CD8-positive, alpha-beta memory T cell (primary cell): Measurements from ENCODE around the gene FBXL13. TPM values are rescaled to one million over a fixed set of nuclear protein-coding genes. Genes with fewer than 3 reads are reported as not detected.

ENCODE experiments used
- CTCF ChIA-PET: fragments of 350-600 bp; sonication (Branson Sonifier 250); formaldehyde crosslinking; loops from one replicate; lab custom pipeline; 2021; ENCODE audit warnings: antibody characterized with exemption; lab: Charles Lee
- POLR2A ChIA-PET: fragments of 350-600 bp; sonication (Branson Sonifier 250); formaldehyde crosslinking; loops from one replicate; lab custom pipeline; 2021; ENCODE audit warnings: antibody characterized with exemption; lab: Charles Lee
- DNase-seq, 5 donors: peaks; one replicate each; pipeline versions ENCODE4 v3.0.0 to v3.0.0-alpha.2; 2020 to 2022; ENCODE audit warnings: mixed read lengths in 1 of 5
- H3K27ac ChIP-seq: one replicate; pipeline ENCODE4 v1.7.0; 2013; ENCODE audit warnings: low read depth, mild to moderate bottlenecking, low read length, moderate library complexity
- H3K27me3 ChIP-seq: 2 replicates; pipeline ENCODE4 v1.7.0; 2013; ENCODE audit warnings: low read length, mild to moderate bottlenecking; ENCODE audit not compliant: insufficient read depth, poor library complexity, severe bottlenecking
- H3K36me3 ChIP-seq: 2 replicates; pipeline ENCODE4 v1.7.0; 2013; ENCODE audit warnings: mild to moderate bottlenecking, low read length, moderate library complexity; ENCODE audit not compliant: insufficient read depth
- H3K4me1 ChIP-seq: 2 replicates; pipeline ENCODE4 v1.7.0; 2013; ENCODE audit warnings: mild to moderate bottlenecking, low read length, moderate library complexity; ENCODE audit not compliant: insufficient read depth
- H3K4me3 ChIP-seq: 2 replicates; pipeline ENCODE4 v1.7.0; 2013; ENCODE audit warnings: mild to moderate bottlenecking, low read length
- H3K9me3 ChIP-seq: 2 replicates; pipeline ENCODE4 v1.7.0; 2013; ENCODE audit warnings: mild to moderate bottlenecking, low read length
- H3K27ac Mint-ChIP-seq, 8 donors: one replicate each; pipeline ENCODE4 v1.8.0; 2020 to 2021; ENCODE audit warnings: mixed read lengths in 8 of 8, mild to moderate bottlenecking in 6 of 8, inconsistent platforms in 3 of 8, moderate library complexity in 3 of 8
- H3K27me3 Mint-ChIP-seq, 2 donors: one replicate each; pipeline ENCODE4 v1.8.0; 2020 to 2021; ENCODE audit warnings: mixed read lengths in 2 of 2, mild to moderate bottlenecking in 1 of 2, moderate library complexity in 1 of 2
- H3K36me3 Mint-ChIP-seq, 3 donors: one replicate each; pipeline ENCODE4 v1.8.0; 2020 to 2021; ENCODE audit warnings: mixed read lengths in 3 of 3, inconsistent platforms in 1 of 3, mild to moderate bottlenecking in 1 of 3
- H3K4me1 Mint-ChIP-seq, 3 donors: one replicate each; pipeline ENCODE4 v1.8.0; 2020 to 2021; ENCODE audit warnings: mixed read lengths in 3 of 3, inconsistent platforms in 1 of 3, mild to moderate bottlenecking in 1 of 3
- H3K4me3 Mint-ChIP-seq, 7 donors: one replicate each; pipeline ENCODE4 v1.8.0; 2020 to 2021; ENCODE audit warnings: mixed read lengths in 7 of 7, mild to moderate bottlenecking in 6 of 7, moderate library complexity in 4 of 7, inconsistent platforms in 2 of 7
- H3K9me3 Mint-ChIP-seq, 5 donors: one replicate each; pipeline ENCODE4 v1.8.0; 2020 to 2022; ENCODE audit warnings: mixed read lengths in 5 of 5, mild to moderate bottlenecking in 3 of 5, moderate library complexity in 2 of 5, inconsistent platforms in 1 of 5
- polyA plus RNA-seq: library from polyadenylated mRNA; unstranded; fragments of 300-500 nt; fragmentation: Illumina TruSeq; gene quantifications from one replicate; pipeline ENCODE4 v1.2.3, GENCODE V29; 2021
- total RNA-seq, 2 experiments: library from RNA; stranded (reverse); gene quantifications; one replicate each; pipeline ENCODE4 v1.2.3, GENCODE V29; 2021

FBXL13 gene
- total and polyA plus RNA-seq, 3 experiments from 2014 or later: 0.43 to 0.66 (median 0.62) TPM

DNA sequence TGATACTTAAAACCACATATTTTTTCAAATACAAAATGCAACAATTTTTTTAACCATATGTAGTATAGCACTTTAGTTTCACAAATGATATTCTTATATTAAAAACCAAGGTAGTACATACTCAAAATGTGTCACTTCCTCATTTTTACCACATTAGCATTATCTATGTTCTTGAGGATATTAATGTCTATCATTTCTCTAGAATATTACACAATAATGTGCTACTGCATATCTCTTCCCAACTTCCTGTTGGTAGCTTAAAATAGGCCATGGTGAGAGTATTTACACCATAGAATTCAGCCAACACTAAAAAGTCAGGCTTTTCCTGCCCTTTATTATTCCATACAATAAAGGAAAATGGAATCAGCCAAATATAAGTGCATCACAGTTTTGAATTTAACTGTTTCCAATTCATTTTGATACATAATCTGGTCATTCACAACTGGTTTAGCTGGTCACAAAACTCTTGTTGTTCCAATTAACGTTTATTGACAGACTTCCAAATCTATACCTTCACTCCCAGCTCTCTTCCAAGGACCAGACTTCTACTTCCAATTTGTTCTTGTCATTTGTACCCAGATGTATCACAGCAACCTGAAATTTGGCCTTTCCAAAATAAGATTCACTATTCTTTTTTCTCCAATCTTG is 181.8 kb downstream of the FBXL13 start:
- H3K9me3 Mint-ChIP-seq: no peaks in the 10 kb centered on the region
- Histone ChIP-seq H3K27ac (no peak overlapping the region), H3K4me3 (no peak overlapping the region), H3K9me3 (no peaks in the 10 kb centered on the region), H3K27me3 (no peaks in the 10 kb centered on the region), H3K4me1 (no peaks in the 10 kb centered on the region), H3K36me3 (no peaks in the 10 kb centered on the region)
- H3K4me1 Mint-ChIP-seq: no peaks in the 10 kb centered on the region
- H3K4me3 Mint-ChIP-seq: no peak overlapping the region
- no peak for DNase-seq
- H3K27me3 Mint-ChIP-seq: peaks cover 7 to 9% of the 10 kb centered on the region in 2 donors
- H3K36me3 Mint-ChIP-seq: no peaks in the 10 kb centered on the region
- no peak overlapping the region for H3K27ac Mint-ChIP-seq
- POLR2A ChIA-PET: no interaction called here
- CTCF ChIA-PET: no interaction called here

DNA sequence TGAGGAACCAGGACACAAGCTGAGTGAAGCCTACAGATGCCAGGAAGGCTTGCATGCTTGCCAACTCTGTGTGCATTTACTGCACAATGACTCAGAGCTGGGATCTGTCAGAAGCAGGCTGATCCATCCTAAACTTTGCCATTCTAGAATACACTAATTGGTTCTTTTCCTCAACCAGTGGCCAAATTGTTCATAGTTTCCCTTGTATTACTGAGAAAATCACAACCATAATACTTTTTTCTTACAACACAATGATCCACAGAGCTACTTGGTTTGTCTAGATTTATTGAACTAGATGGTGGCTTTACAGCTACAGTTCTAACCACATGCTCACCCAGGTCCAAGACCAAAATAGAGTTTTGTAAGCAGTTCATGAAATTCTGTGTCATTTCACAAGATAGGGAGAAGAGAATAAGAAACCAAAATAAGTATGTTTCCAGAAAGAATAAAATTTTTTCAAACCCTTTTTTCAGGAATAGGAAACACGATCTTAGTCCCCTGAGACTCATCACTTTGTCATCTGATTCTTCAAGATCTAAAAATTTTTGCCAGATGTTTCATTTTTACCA is 182.8 kb downstream of the FBXL13 start:
- CTCF ChIA-PET: no interaction called here
- Mint-ChIP-seq H3K27ac (no peak overlapping the region), H3K36me3 (no peaks in the 10 kb centered on the region), H3K4me1 (no peaks in the 10 kb centered on the region), H3K9me3 (no peaks in the 10 kb centered on the region), H3K4me3 (no peak overlapping the region), H3K27me3 (peaks cover 7 to 9% of the 10 kb centered on the region in 2 donors)
- DNase-seq: no peak
- Histone ChIP-seq H3K27ac (no peak overlapping the region), H3K4me1 (no peaks in the 10 kb centered on the region), H3K27me3 (no peaks in the 10 kb centered on the region), H3K4me3 (no peak overlapping the region), H3K36me3 (no peaks in the 10 kb centered on the region), H3K9me3 (no peaks in the 10 kb centered on the region)
- POLR2A ChIA-PET: no interaction called here

DNA sequence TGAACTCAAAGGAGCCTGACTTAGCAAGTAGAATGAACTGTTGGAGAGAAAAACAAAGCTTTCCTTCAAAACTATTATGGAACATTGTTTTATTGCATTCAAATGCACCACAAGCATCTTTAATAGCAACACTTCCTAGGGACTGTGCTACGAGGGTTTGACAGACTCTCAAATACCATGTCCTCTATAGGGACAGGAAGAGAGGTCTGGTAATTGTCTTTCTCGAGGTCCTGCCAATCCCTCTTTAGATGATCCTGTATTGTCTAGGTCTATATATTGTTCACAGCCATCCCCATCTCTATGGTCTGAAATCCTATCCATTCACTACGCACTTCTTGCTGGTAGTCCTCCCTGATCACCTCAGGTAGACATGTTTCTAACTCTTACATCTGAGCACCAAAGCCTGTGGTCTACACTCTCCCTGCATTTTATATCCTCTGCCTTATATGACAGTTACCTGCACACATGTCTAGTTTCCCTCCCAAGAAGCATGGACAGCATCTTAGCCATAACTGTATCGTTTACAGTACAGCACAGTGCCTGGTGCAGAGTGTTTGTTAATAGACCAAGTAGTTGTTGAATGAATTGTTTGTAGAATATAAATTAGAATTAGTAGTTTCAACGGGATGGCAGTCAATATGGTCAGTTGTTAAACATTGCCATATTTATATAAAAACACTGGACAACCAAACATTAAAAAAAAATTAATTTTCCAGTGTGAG is 183.5 kb downstream of the FBXL13 start:
- H3K36me3 ChIP-seq: no peaks in the 10 kb centered on the region
- H3K4me3 ChIP-seq: no peak overlapping the region
- DNase-seq: no peak
- Mint-ChIP-seq H3K9me3 (no peaks in the 10 kb centered on the region), H3K4me3 (no peak overlapping the region), H3K4me1 (no peaks in the 10 kb centered on the region), H3K36me3 (no peaks in the 10 kb centered on the region), H3K27ac (no peak overlapping the region), H3K27me3 (peaks cover 5 to 9% of the 10 kb centered on the region in 2 donors)
- H3K4me1 ChIP-seq: no peaks in the 10 kb centered on the region
- ChIA-PET POLR2A (no interaction called here), CTCF (no interaction called here)
- H3K27ac ChIP-seq: no peak overlapping the region
- no peaks in the 10 kb centered on the region for H3K9me3 ChIP-seq
- H3K27me3 ChIP-seq: no peaks in the 10 kb centered on the region

DNA sequence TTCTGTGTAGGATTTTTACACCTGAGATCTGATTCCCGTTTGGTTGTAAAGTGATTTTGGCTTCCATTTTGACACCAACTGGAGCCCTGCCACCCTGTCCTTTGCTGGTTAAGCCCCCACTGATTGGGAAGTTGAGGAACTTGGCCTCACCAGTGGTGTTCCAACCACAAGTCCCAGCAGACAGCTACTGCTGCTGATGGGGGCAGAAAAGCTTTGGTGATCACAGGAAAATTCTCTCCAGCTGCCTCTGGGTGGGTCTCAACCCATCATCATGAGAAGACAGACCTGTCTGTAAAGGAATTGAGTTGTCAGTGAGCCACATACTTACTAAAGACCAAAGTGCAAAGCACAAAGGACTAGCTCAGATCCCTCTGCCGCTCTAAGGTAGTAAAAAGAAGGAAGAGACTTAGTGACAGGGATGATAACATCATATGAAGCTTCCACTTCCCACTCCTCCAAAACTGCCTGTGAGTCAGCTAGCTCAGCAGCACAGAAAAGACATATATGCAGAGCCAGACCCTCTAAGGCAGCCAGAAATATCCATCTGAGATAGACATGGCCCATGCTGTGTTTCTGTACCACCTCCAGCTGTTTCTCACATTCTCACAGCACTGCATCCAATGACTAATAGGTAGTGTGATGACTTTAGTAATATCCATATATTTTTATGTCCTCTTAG is 184.2 kb downstream of the FBXL13 start:
- no peaks in the 10 kb centered on the region for H3K9me3 ChIP-seq
- CTCF ChIA-PET: interaction anchor here (0.6 kb wide), 1 partner anchor 8 kb away, joined by 3 read pairs; no protein-coding TSS in a partner anchor
- DNase-seq: no peak

DNA sequence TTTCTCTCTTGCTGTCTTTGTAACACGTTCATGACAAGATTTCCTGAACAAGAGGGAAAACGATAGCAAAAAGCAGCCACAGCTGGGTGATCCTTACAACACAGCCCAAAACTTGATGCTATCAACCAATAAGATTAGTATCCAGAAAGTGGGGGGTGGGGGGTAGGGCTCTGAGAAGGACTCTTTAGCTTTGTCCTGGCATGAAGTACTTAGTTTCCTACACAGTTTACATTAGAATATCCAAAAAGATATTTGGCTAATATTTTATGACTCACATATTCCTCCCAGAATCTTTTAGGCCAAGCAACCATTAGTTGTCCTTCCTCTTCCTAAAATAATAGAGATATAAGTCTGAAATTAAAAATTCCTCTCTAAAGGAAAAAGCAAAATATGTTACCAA is 184.7 kb downstream of the FBXL13 start:
- H3K27me3 Mint-ChIP-seq: peaks cover 3 to 9% of the 10 kb centered on the region in 2 donors
- Histone ChIP-seq H3K36me3 (no peaks in the 10 kb centered on the region), H3K27me3 (no peaks in the 10 kb centered on the region), H3K27ac (no peak overlapping the region), H3K4me1 (no peaks in the 10 kb centered on the region), H3K9me3 (no peaks in the 10 kb centered on the region), H3K4me3 (no peak overlapping the region)
- no peak overlapping the region for H3K27ac Mint-ChIP-seq
- H3K9me3 Mint-ChIP-seq: no peaks in the 10 kb centered on the region
- POLR2A ChIA-PET: no interaction called here
- H3K4me3 Mint-ChIP-seq: no peak overlapping the region
- CTCF ChIA-PET: interaction anchor here (0.6 kb wide), 1 partner anchor 8 kb away, joined by 3 read pairs; no protein-coding TSS in a partner anchor
- no peaks in the 10 kb centered on the region for H3K36me3 Mint-ChIP-seq
- H3K4me1 Mint-ChIP-seq: no peaks in the 10 kb centered on the region
- DNase-seq: no peak

More for the DNA sequence above, 184.2 kb downstream of the FBXL13 start:
- Histone ChIP-seq H3K4me3 (no peak overlapping the region), H3K4me1 (no peaks in the 10 kb centered on the region), H3K27ac (no peak overlapping the region), H3K27me3 (no peaks in the 10 kb centered on the region), H3K36me3 (no peaks in the 10 kb centered on the region)
- H3K4me1 Mint-ChIP-seq: no peaks in the 10 kb centered on the region
- peaks cover 3 to 9% of the 10 kb centered on the region in 2 donors for H3K27me3 Mint-ChIP-seq
- H3K9me3 Mint-ChIP-seq: no peaks in the 10 kb centered on the region
- POLR2A ChIA-PET: no interaction called here
- no peak overlapping the region for H3K4me3 Mint-ChIP-seq
- H3K27ac Mint-ChIP-seq: no peak overlapping the region
- H3K36me3 Mint-ChIP-seq: no peaks in the 10 kb centered on the region

DNA sequence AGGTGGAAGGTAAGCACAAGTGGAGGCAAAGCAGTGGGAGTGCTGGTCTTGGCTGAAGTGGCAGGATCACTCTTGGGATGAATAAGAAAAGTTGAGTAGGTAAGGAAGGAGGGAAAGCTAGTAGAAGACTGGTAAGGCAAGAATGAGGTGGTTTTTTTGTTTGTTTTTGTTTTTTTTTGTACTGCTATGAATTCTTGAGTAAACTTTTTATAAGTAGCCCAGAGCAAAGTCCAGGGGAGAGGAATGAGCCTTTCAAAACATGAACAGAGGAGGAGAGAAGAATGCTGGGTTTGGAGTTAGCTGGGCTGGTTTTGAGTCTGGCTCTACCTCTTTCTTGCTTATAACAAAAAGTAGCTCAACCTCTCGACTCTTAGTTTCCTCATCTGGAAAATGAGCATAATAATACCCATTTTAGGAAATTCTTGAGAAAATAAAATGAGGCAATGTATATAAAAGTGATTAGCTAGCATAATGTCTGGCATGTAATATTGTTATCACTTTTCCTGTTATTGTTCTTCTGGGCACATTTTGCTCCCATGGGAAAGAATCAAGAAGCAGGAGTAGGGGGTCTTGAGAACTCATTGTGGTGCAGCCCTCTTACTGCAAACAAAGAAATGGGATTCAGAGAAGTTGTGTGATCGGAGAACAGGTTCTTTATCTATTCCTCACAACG is 185.9 kb downstream of the FBXL13 start:
- ChIA-PET CTCF (no interaction called here), POLR2A (no interaction called here)
- DNase-seq: no peak
- Histone ChIP-seq H3K36me3 (no peaks in the 10 kb centered on the region), H3K27me3 (no peaks in the 10 kb centered on the region), H3K4me1 (no peaks in the 10 kb centered on the region), H3K27ac (no peak overlapping the region), H3K4me3 (no peak overlapping the region), H3K9me3 (no peaks in the 10 kb centered on the region)
- H3K9me3 Mint-ChIP-seq: no peaks in the 10 kb centered on the region
- H3K4me3 Mint-ChIP-seq: no peak overlapping the region
- H3K4me1 Mint-ChIP-seq: no peaks in the 10 kb centered on the region
- H3K27me3 Mint-ChIP-seq: peaks cover 3 to 9% of the 10 kb centered on the region in 2 donors
- no peaks in the 10 kb centered on the region for H3K36me3 Mint-ChIP-seq
- no peak overlapping the region for H3K27ac Mint-ChIP-seq

DNA sequence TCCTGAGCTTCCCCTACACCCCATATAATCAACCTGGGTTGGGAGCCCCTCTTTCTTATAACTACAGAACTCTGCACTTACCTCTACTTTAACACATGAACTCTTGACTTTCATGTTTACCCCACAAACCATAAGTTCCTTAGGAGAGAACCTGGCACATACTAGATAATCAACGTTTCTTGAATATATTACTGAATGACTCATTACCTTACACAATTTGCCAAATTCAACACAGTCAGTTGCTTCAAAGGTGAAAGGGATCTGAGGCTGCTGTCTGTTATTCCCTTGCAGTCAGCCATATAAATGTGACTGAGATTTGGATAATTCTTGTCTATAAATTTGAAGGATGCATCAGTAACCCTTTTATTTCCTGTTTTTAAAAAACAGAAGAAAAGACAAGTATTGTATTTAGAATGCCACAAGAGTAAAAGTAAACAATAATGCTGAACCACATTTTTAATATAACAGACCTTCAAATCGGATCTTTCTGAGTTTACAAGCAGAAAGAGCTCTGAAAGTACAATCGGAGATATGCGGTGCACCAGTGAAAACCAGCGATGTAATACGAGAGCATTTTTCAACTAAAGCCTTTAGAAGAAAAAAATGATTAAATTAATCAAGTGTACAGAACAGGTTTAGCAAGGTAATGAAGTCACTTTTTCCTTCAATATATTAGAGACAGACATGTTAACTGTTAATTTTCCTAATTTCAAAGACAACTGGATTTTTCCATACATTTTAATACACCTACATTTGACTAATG is 191.3 kb downstream of the FBXL13 start:
- Histone ChIP-seq H3K4me1 (no peaks in the 10 kb centered on the region), H3K4me3 (no peak overlapping the region), H3K27me3 (no peaks in the 10 kb centered on the region), H3K36me3 (no peaks in the 10 kb centered on the region), H3K27ac (no peak overlapping the region), H3K9me3 (no peaks in the 10 kb centered on the region)
- POLR2A ChIA-PET: no interaction called here
- peaks cover 0 to 4% of the 10 kb centered on the region in 2 donors for H3K27me3 Mint-ChIP-seq
- H3K27ac Mint-ChIP-seq: no peak overlapping the region
- CTCF ChIA-PET: no interaction called here
- H3K4me3 Mint-ChIP-seq: no peak overlapping the region
- no peak for DNase-seq
- no peaks in the 10 kb centered on the region for H3K36me3 Mint-ChIP-seq
- H3K4me1 Mint-ChIP-seq: no peaks in the 10 kb centered on the region
- no peaks in the 10 kb centered on the region for H3K9me3 Mint-ChIP-seq
